HG02852 (cell line): Measurements from ENCODE around the gene TMEM196.

Source experiments
- ATAC-seq: cut with Tn5 transposase; IDR thresholded peaks from one replicate; pipeline ENCODE4 v1.9.1; 2021; ENCODE audit warnings: mild to moderate bottlenecking, moderate library complexity; ENCODE audit not compliant: unreplicated experiment

TMEM196 gene

GRCh38 chr7:19772841-19773760 lies at the start of gene TMEM196:
TSS of gene TMEM196 (minus strand) at chr7:19773617. CDS start at chr7:19772696, 921 bp downstream.
- no peak for ATAC-seq

GRCh38 chr7:19816128-19816527 lies 42.7 kb upstream of the TMEM196 start:
- ATAC-seq, result no peak

- no peak for ATAC-seq
Measured at GRCh38 chr7:19815546-19815945, 42.1 kb upstream of the TMEM196 start.

GRCh38 chr7:19814776-19815175 lies 41.4 kb upstream of the TMEM196 start:
- ATAC-seq, result no peak

- no peak for ATAC-seq
Measured at GRCh38 chr7:19811386-19811785, 38.0 kb upstream of the TMEM196 start.

- ATAC-seq, result no peak
Measured at GRCh38 chr7:19798986-19799385, 25.6 kb upstream of the TMEM196 start.

GRCh38 chr7:19783541-19783940 lies 10.1 kb upstream of the TMEM196 start:
- no peak for ATAC-seq

- ATAC-seq, result no peak
Measured at GRCh38 chr7:19776981-19777380, 3.6 kb upstream of the TMEM196 start.

- no peak for ATAC-seq
Measured at GRCh38 chr7:19775578-19775977, 2.2 kb upstream of the TMEM196 start.

- ATAC-seq, result no peak
Measured at GRCh38 chr7:19772306-19772705, 1.1 kb downstream of the TMEM196 start.

- ATAC-seq, result no peak
Measured at GRCh38 chr7:19762631-19763030, 10.8 kb downstream of the TMEM196 start.

GRCh38 chr7:19754521-19755116 lies 18.8 kb downstream of the TMEM196 start:
- no peak for ATAC-seq

- ATAC-seq, result no peak
Measured at GRCh38 chr7:19752020-19752419, 21.4 kb downstream of the TMEM196 start.

GRCh38 chr7:19749658-19750057 lies 23.8 kb downstream of the TMEM196 start:
- ATAC-seq, result no peak

- peak; percentile 58 for ATAC-seq
Measured at GRCh38 chr7:19747740-19748339, 25.6 kb downstream of the TMEM196 start.

- ATAC-seq, result no peak
Measured at GRCh38 chr7:19744075-19744474, 29.3 kb downstream of the TMEM196 start.

- ATAC-seq, result no peak
Measured at GRCh38 chr7:19728716-19729115, 44.7 kb downstream of the TMEM196 start.

- no peak for ATAC-seq
Measured at GRCh38 chr7:19725770-19726169, 47.6 kb downstream of the TMEM196 start.

- no peak for ATAC-seq
Measured at GRCh38 chr7:19715499-19715898, 57.9 kb downstream of the TMEM196 start.

- ATAC-seq, result no peak
Measured at GRCh38 chr7:19713676-19714075, 59.7 kb downstream of the TMEM196 start.

- peak; percentile 0 for ATAC-seq
Measured at GRCh38 chr7:19709249-19709578, 64.2 kb downstream of the TMEM196 start.
